HCT116 (cell line): ENCODE measurements around the gene ELOVL4. TPM values are rescaled to one million over a fixed set of nuclear protein-coding genes. Genes with fewer than 3 reads are reported as not detected.

Experiments
- ATAC-seq: fragments of 200-7000 bp; cut with Tn5 transposase; 2 replicates; pipeline ENCODE4 v1.9.1; 2020; ENCODE audit warnings: mild to moderate bottlenecking, moderate library complexity
- BruUV-seq: library from RNA; stranded (reverse); fragments of 400-500 nt; replicated peaks from 2 replicates; lab custom pipeline; 2021; lab: Mats Ljungman, UMichigan
- CTCF ChIA-PET: fragments of 300-600 bp; sonication (Branson Sonifier 250); formaldehyde crosslinking; loops from one replicate; lab custom pipeline; 2021; ENCODE audit warnings: antibody characterized with exemption; lab: Charles Lee
- POLR2A ChIA-PET: fragments of 300-600, 350-600 bp; sonication (Branson Sonifier 250); formaldehyde crosslinking; loops from one replicate; lab custom pipeline; 2021; ENCODE audit warnings: antibody characterized with exemption; lab: Charles Lee
- RAD21 ChIA-PET, 2 experiments: fragments of 300-600 bp; sonication (Branson Sonifier 250); formaldehyde crosslinking; loops; one replicate each; lab custom pipeline; 2023; ENCODE audit warnings: low total read pairs in 2 of 2; ENCODE audit not compliant: uncharacterized antibody in 2 of 2, unreplicated experiment in 2 of 2, low non-redundant PET in 1 of 2; lab: Charles Lee
- DNase-seq: peaks from one replicate; pipeline ENCODE4 v3.0.0-alpha.2; 2010; ENCODE audit warnings: low read depth, low spot score
- H2AFZ ChIP-seq: fragments of 200-600 bp; shearing (Covaris generic), sonication (generic); 2 replicates; pipeline ENCODE4 v1.6.1; 2017; ENCODE audit warnings: low read depth, mixed run types, mixed read lengths, antibody characterized with exemption, low read length; ENCODE audit not compliant: poor library complexity, severe bottlenecking
- H3K27ac ChIP-seq: 2 replicates; pipeline ENCODE4 v1.5.1; 2012; ENCODE audit warnings: low read depth, low read length
- H3K27me3 ChIP-seq: fragments of 200-600 bp; sonication (generic); 2 replicates; pipeline ENCODE4 v1.6.1; 2016; ENCODE audit warnings: mixed run types, low read length, mixed read lengths; ENCODE audit not compliant: insufficient read depth
- H3K36me3 ChIP-seq, 2 experiments: fragments of 200-500 bp in 1 of 2; fragments of 200-600 bp in 1 of 2; sonication (Bioruptor generic) in 1 of 2; sonication (generic) in 1 of 2; 2 replicates each; pipeline versions ENCODE4 v1.5.1 to v1.6.1; 2014 to 2016; ENCODE audit warnings: low read length in 2 of 2, inconsistent platforms in 1 of 2, mixed read lengths in 1 of 2, mixed run types in 1 of 2; ENCODE audit not compliant: insufficient read depth in 2 of 2, control insufficient read depth in 1 of 2
- H3K4me1 ChIP-seq, 2 experiments: fragments of 200-600 bp in 1 of 2; sonication (generic) in 1 of 2; 2 replicates each; pipeline versions ENCODE4 v1.5.1 to v1.6.1; 2012 to 2017; ENCODE audit warnings: low read length in 2 of 2, inconsistent platforms in 1 of 2, mild to moderate bottlenecking in 1 of 2, mixed read lengths in 1 of 2, mixed run types in 1 of 2, moderate library complexity in 1 of 2; ENCODE audit not compliant: insufficient read depth in 2 of 2, control insufficient read depth in 1 of 2
- H3K4me2 ChIP-seq: fragments of 200-600 bp; sonication (generic); 2 replicates; pipeline ENCODE4 v1.6.1; 2017; ENCODE audit warnings: mixed run types, low read length, mixed read lengths
- H3K4me3 ChIP-seq, 2 experiments: fragments of 200-600 bp in 1 of 2; sonication (generic) in 1 of 2; replicated peaks in 1 of 2; 2 replicates each; pipeline ENCODE4 v1.5.1; 2011 to 2016; ENCODE audit warnings: low read length in 2 of 2, control low read depth in 1 of 2, low read depth in 1 of 2, mild to moderate bottlenecking in 1 of 2, mixed read lengths in 1 of 2, mixed run types in 1 of 2
- H3K79me2 ChIP-seq: fragments of 200-600 bp; sonication (generic); 2 replicates; pipeline ENCODE4 v1.6.1; 2017; ENCODE audit warnings: mild to moderate bottlenecking, mixed run types, low read length, moderate library complexity, mixed read lengths; ENCODE audit not compliant: insufficient read depth
- H3K9ac ChIP-seq: fragments of 200-600 bp; sonication (generic); 2 replicates; pipeline ENCODE4 v1.6.1; 2016; ENCODE audit warnings: low read length, mixed read lengths
- H3K9me2 ChIP-seq: fragments of 200-600 bp; sonication (generic), shearing (Covaris generic); 2 replicates; pipeline ENCODE4 v1.6.1; 2017; ENCODE audit warnings: mixed run types, mild to moderate bottlenecking, moderate library complexity; ENCODE audit not compliant: insufficient read depth
- H3K9me3 ChIP-seq, 2 experiments: fragments of 200-500 bp in 1 of 2; fragments of 200-600 bp in 1 of 2; sonication (Bioruptor generic) in 1 of 2; sonication (generic) in 1 of 2; 2 replicates each; pipeline ENCODE4 v1.6.1; 2014 to 2017; ENCODE audit warnings: low read length in 2 of 2, mixed read lengths in 2 of 2, inconsistent platforms in 1 of 2, low read depth in 1 of 2, mild to moderate bottlenecking in 1 of 2, mixed run types in 1 of 2, moderate library complexity in 1 of 2; ENCODE audit not compliant: control insufficient read depth in 1 of 2, insufficient read depth in 1 of 2
- H4K20me1 ChIP-seq: fragments of 200-600 bp; sonication (generic), shearing (Covaris generic); 2 replicates; pipeline ENCODE4 v1.6.1; 2017; ENCODE audit warnings: mixed run types, mild to moderate bottlenecking, moderate library complexity; ENCODE audit not compliant: insufficient read depth
- CBX3 ChIP-seq: IDR thresholded peaks from 2 replicates; pipeline ENCODE4 v1.6.1; 2012; ENCODE audit warnings: low read depth
- CTCF ChIP-seq, 3 experiments: fragments of 200-600 bp in 1 of 3; sonication (generic) in 1 of 3; IDR thresholded peaks in 2 of 3; conservative IDR thresholded peaks in 1 of 3; 2 replicates each; pipeline ENCODE4 v1.5.1; 2012 to 2017; ENCODE audit warnings: low read depth in 2 of 3, low read length in 2 of 3, antibody characterized with exemption in 1 of 3, borderline replicate concordance in 1 of 3, control low read depth in 1 of 3, mild to moderate bottlenecking in 1 of 3, mixed read lengths in 1 of 3, mixed run types in 1 of 3, moderate library complexity in 1 of 3; ENCODE audit not compliant: insufficient read depth in 1 of 3
- EZH2 ChIP-seq: fragments of 200-600 bp; sonication (generic); IDR thresholded peaks from 2 replicates; pipeline ENCODE4 v1.6.1; 2017; ENCODE audit warnings: antibody characterized with exemption, mixed run types
- EZH2phosphoT487 ChIP-seq: fragments of 200-600 bp; IDR thresholded peaks from 2 replicates; pipeline ENCODE4 v1.6.1; 2018; ENCODE audit warnings: antibody characterized with exemption, borderline replicate concordance
- POLR2A ChIP-seq: IDR thresholded peaks from 2 replicates; pipeline ENCODE4 v1.7.0; 2011; ENCODE audit warnings: borderline replicate concordance; ENCODE audit not compliant: insufficient read depth, insufficient read length; ENCODE audit errors: extremely low read depth
- POLR2AphosphoS5 ChIP-seq: IDR thresholded peaks from 2 replicates; pipeline ENCODE4 v1.6.1; 2011; ENCODE audit warnings: mild to moderate bottlenecking, low read depth, low read length, moderate library complexity
- RAD21 ChIP-seq: IDR thresholded peaks from 2 replicates; pipeline ENCODE4 v1.6.1; 2012; ENCODE audit warnings: low read depth, mild to moderate bottlenecking
- TCF7L2 ChIP-seq: IDR thresholded peaks from 2 replicates; pipeline ENCODE4 v1.7.0; 2011; ENCODE audit warnings: borderline replicate concordance, inconsistent platforms; ENCODE audit not compliant: insufficient read depth, insufficient read length; ENCODE audit errors: extremely low read depth
- ZBTB33 ChIP-seq: IDR thresholded peaks from 2 replicates; pipeline ENCODE4 v1.6.1; 2011; ENCODE audit warnings: mild to moderate bottlenecking, low read length, moderate library complexity; ENCODE audit not compliant: insufficient replicate concordance; ENCODE audit errors: extremely low read depth
- ZFX ChIP-seq: fragments of 450-650 bp; IDR thresholded peaks from 2 replicates; pipeline ENCODE4 v1.6.1; 2017
- intact Hi-C: fragments of 100-400 bp; cut with micrococcal nuclease; formaldehyde crosslinking; loops from 2 replicates; pipeline ENCODE4 v1.10.0; 2022
- total RNA-seq: library from RNA; stranded (reverse); gene quantifications from one replicate; pipeline ENCODE4 v1.2.1, GENCODE V29; 2021; ENCODE audit not compliant: unreplicated experiment
- TF ChIP-seq, protein P1 (sequence below): IDR thresholded peaks from 2 replicates; pipeline ENCODE4 v1.6.1; 2012

ELOVL4 gene
- total RNA-seq, 1 experiment from 2014 or later: not detected

- ATAC-seq: peak; percentile 73
- no peaks in the 10 kb centered on the region for H3K9me2 ChIP-seq
- no TSS peak for BruUV-seq
- H4K20me1 ChIP-seq: no peaks in the 10 kb centered on the region
- ChIA-PET RAD21 (no interaction called here), POLR2A (interaction anchor here (1.0 kb wide), 1 partner anchor 10 kb away, joined by 3 read pairs; no protein-coding TSS in a partner anchor), CTCF (interaction anchor here (1.1 kb wide), 2 partner anchors 34 to 35 kb away, joined by 3 read pairs; no protein-coding TSS in a partner anchor)
- no peaks in the 10 kb centered on the region for H3K9me3 ChIP-seq
- H3K36me3 ChIP-seq: no peaks in the 10 kb centered on the region
- no peaks in the 10 kb centered on the region for H3K4me1 ChIP-seq
- no peak overlapping the region for H3K27ac ChIP-seq
- no peaks in the 10 kb centered on the region for H3K79me2 ChIP-seq
- no peak overlapping the region for H3K4me3 ChIP-seq
- H3K9ac ChIP-seq: no peak overlapping the region
- peak; percentile 16 for DNase-seq
- H2AFZ ChIP-seq: peak overlapping the region; percentile 3
- intact Hi-C loops: no loop called here
- no peak overlapping the region for H3K4me2 ChIP-seq
- TF ChIP-seq TCF7L2: no peak
- no peak for TF ChIP-seq POLR2A
- no peak for TF ChIP-seq EZH2
- peak in 2 of 3 experiments; percentile 7 to 8; a peak in 2 of 6 replicates for TF ChIP-seq CTCF (IDR thresholded peaks at IDR 0.05 in 2 of 3, conservative IDR thresholded peaks at IDR 0.05 in 1 of 3; ENCODE audit: borderline replicate concordance in 1 of 3, insufficient read depth in 1 of 3, low read depth in 2 of 3, low read length in 2 of 3)
- TF ChIP-seq ZBTB33: no peak
- no peak for TF ChIP-seq EZH2phosphoT487
- TF ChIP-seq ZFX: no peak
- TF ChIP-seq RAD21: peak; percentile 29; the same call in 1 of the 2 replicates
- TF ChIP-seq POLR2AphosphoS5: no peak
- TF ChIP-seq, protein P1, sequence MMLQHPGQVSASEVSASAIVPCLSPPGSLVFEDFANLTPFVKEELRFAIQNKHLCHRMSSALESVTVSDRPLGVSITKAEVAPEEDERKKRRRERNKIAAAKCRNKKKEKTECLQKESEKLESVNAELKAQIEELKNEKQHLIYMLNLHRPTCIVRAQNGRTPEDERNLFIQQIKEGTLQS: no peak
- TF ChIP-seq CBX3: no peak
- no peaks in the 10 kb centered on the region for H3K27me3 ChIP-seq
Measured at GRCh38 chr6:79984261-79984660, 36.9 kb upstream of the ELOVL4 start.
